PC-9 (cell line): Measurements from ENCODE around the gene SOX21. TPM values are rescaled to one million over a fixed set of nuclear protein-coding genes. Genes with fewer than 3 reads are reported as not detected.

Experiments used
- BruUV-seq: library from RNA; stranded (reverse); fragments of 400-500 nt; replicated peaks from 2 replicates; lab custom pipeline; 2021; lab: Mats Ljungman, UMichigan
- CTCF ChIA-PET: fragments of 300-600 bp; sonication (Branson Sonifier 250); formaldehyde crosslinking; loops from one replicate; lab custom pipeline; 2022; ENCODE audit warnings: antibody characterized with exemption; lab: Charles Lee
- POLR2A ChIA-PET: fragments of 300-600 bp; sonication (Branson Sonifier 250); formaldehyde crosslinking; loops from one replicate; lab custom pipeline; 2022; ENCODE audit warnings: antibody characterized with exemption; ENCODE audit not compliant: unreplicated experiment; lab: Charles Lee
- DNase-seq, 2 experiments: peaks; one replicate each; pipeline versions ENCODE4 v3.0.0 to v3.0.0-alpha.2; 2015 to 2022; ENCODE audit warnings: mixed read lengths in 1 of 2
- H2AFZ ChIP-seq: fragments of 200-600 bp; sonication (generic); 2 replicates; pipeline ENCODE4 v1.8.1; 2017; ENCODE audit warnings: antibody characterized with exemption
- H3F3A ChIP-seq: fragments of 200-600 bp; sonication (generic); 2 replicates; pipeline ENCODE4 v1.8.1; 2017; ENCODE audit warnings: antibody characterized with exemption, mild to moderate bottlenecking, low read depth; ENCODE audit not compliant: insufficient read depth
- H3K27ac ChIP-seq: fragments of 200-600 bp; sonication (generic); 2 replicates; pipeline ENCODE4 v1.6.1; 2016; ENCODE audit warnings: mixed run types
- H3K27me3 ChIP-seq: fragments of 200-600 bp; sonication (generic); 2 replicates; pipeline ENCODE4 v1.6.1; 2016; ENCODE audit warnings: low read depth, mixed run types; ENCODE audit not compliant: insufficient read depth
- H3K36me3 ChIP-seq: fragments of 200-600 bp; sonication (generic); 2 replicates; pipeline ENCODE4 v1.6.1; 2016; ENCODE audit warnings: low read depth, mixed run types
- H3K4me1 ChIP-seq: fragments of 200-600 bp; sonication (generic); replicated peaks from 2 replicates; pipeline ENCODE4 v1.6.1; 2016; ENCODE audit warnings: mixed run types; ENCODE audit not compliant: insufficient read depth
- H3K4me2 ChIP-seq: fragments of 200-600 bp; sonication (generic); 2 replicates; pipeline ENCODE4 v1.6.1; 2017; ENCODE audit warnings: mixed run types
- H3K4me3 ChIP-seq: fragments of 200-600 bp; sonication (generic); 2 replicates; pipeline ENCODE4 v1.6.1; 2016; ENCODE audit warnings: mixed run types
- H3K79me2 ChIP-seq: fragments of 200-600 bp; sonication (generic); 2 replicates; pipeline ENCODE4 v1.6.1; 2017; ENCODE audit warnings: low read depth, mixed run types
- H3K9me2 ChIP-seq: fragments of 200-600 bp; sonication (generic); 2 replicates; pipeline ENCODE4 v1.8.1; 2017; ENCODE audit warnings: mild to moderate bottlenecking; ENCODE audit not compliant: insufficient read depth
- H3K9me3 ChIP-seq: fragments of 200-600 bp; sonication (generic); 2 replicates; pipeline ENCODE4 v1.8.1; 2016; ENCODE audit warnings: low read depth; ENCODE audit not compliant: insufficient read depth
- H4K20me1 ChIP-seq: fragments of 200-600 bp; sonication (generic); 2 replicates; pipeline ENCODE4 v1.8.1; 2017; ENCODE audit not compliant: insufficient read depth
- EZH2 ChIP-seq: fragments of 200-600 bp; sonication (generic); IDR thresholded peaks from 2 replicates; pipeline ENCODE4 v1.8.0; 2017; ENCODE audit warnings: antibody characterized with exemption, low read depth
- intact Hi-C: fragments of 100-400 bp; cut with micrococcal nuclease; formaldehyde crosslinking; loops from one replicate; pipeline ENCODE4 v1.10.0; 2022; ENCODE audit not compliant: unreplicated experiment
- total RNA-seq: library from RNA; stranded (reverse); gene quantifications from 2 replicates; pipeline ENCODE4 v1.2.3, GENCODE V29; 2021
- TF ChIP-seq, protein P1 (sequence below): fragments of 200-600 bp; sonication (generic); conservative IDR thresholded peaks from 2 replicates; pipeline ENCODE4 v1.6.1; 2017; ENCODE audit warnings: mixed run types, antibody characterized with exemption, mild to moderate bottlenecking, moderate library complexity

SOX21 gene
- total RNA-seq, 1 experiment from 2014 or later = not detected

DNA sequence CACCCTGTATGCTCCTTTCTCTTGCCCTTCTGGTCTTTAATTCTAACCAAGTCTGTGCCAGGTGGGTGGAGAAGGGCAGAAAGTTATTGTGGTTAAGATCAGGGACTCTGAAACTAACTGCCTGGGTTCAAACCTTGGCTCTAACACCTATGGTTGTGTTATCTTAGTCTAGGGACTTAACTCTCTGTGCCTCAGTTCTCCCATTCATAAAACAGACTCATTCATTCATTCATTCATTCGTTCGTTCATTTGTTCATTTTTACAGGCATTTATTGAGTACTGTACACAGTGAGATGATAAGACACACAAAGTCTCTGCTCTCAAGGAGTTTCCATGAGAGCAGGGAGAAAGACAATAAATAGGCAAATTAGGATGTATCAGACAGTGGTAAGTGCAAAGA, 30.1 kb downstream of the SOX21 start:
- H2AFZ ChIP-seq = no peak overlapping the region
- H3K27ac ChIP-seq = no peak overlapping the region
- intact Hi-C loops = no loop called here
- H3K4me1 ChIP-seq = no peaks in the 10 kb centered on the region
- H3K9me2 ChIP-seq = no peaks in the 10 kb centered on the region
- no peak overlapping the region for H3K4me2 ChIP-seq
- H3K36me3 ChIP-seq = no peaks in the 10 kb centered on the region
- TF ChIP-seq EZH2 = no peak
- TF ChIP-seq, protein P1, sequence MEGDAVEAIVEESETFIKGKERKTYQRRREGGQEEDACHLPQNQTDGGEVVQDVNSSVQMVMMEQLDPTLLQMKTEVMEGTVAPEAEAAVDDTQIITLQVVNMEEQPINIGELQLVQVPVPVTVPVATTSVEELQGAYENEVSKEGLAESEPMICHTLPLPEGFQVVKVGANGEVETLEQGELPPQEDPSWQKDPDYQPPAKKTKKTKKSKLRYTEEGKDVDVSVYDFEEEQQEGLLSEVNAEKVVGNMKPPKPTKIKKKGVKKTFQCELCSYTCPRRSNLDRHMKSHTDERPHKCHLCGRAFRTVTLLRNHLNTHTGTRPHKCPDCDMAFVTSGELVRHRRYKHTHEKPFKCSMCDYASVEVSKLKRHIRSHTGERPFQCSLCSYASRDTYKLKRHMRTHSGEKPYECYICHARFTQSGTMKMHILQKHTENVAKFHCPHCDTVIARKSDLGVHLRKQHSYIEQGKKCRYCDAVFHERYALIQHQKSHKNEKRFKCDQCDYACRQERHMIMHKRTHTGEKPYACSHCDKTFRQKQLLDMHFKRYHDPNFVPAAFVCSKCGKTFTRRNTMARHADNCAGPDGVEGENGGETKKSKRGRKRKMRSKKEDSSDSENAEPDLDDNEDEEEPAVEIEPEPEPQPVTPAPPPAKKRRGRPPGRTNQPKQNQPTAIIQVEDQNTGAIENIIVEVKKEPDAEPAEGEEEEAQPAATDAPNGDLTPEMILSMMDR = no peak
- POLR2A ChIA-PET = no interaction called here
- no peak overlapping the region for H3K4me3 ChIP-seq
- DNase-seq = no peak
- no TSS peak for BruUV-seq
- H4K20me1 ChIP-seq = no peaks in the 10 kb centered on the region
- no peaks in the 10 kb centered on the region for H3K79me2 ChIP-seq
- no peaks in the 10 kb centered on the region for H3F3A ChIP-seq
- H3K27me3 ChIP-seq = peaks cover 40% of the 10 kb centered on the region
- CTCF ChIA-PET = no interaction called here
- no peaks in the 10 kb centered on the region for H3K9me3 ChIP-seq

GRCh38 chr13:94679614-94680013, 32.7 kb downstream of the SOX21 start:
- CTCF ChIA-PET = no interaction called here
- Histone ChIP-seq H3K27ac (no peak overlapping the region), H3K9me3 (no peaks in the 10 kb centered on the region), H3K27me3 (peaks cover 43% of the 10 kb centered on the region), H3K36me3 (no peaks in the 10 kb centered on the region), H4K20me1 (no peaks in the 10 kb centered on the region), H3K4me2 (no peak overlapping the region), H3K79me2 (no peaks in the 10 kb centered on the region), H3K9me2 (no peaks in the 10 kb centered on the region), H3K4me1 (no peaks in the 10 kb centered on the region), H2AFZ (no peak overlapping the region), H3K4me3 (no peak overlapping the region), H3F3A (no peaks in the 10 kb centered on the region)
- POLR2A ChIA-PET = no interaction called here
- no peak for TF ChIP-seq EZH2
- TF ChIP-seq, protein P1 = no peak
- BruUV-seq = no TSS peak
- DNase-seq = no peak
- intact Hi-C loops = no loop called here

- TF ChIP-seq, protein P1 = no peak
- no peak for TF ChIP-seq EZH2
- intact Hi-C loops = no loop called here
- Histone ChIP-seq H2AFZ (no peak overlapping the region), H3K27me3 (peaks cover 43% of the 10 kb centered on the region), H3K9me2 (no peaks in the 10 kb centered on the region), H3K4me3 (no peak overlapping the region), H3K9me3 (no peaks in the 10 kb centered on the region), H3K4me1 (no peaks in the 10 kb centered on the region), H3F3A (no peaks in the 10 kb centered on the region), H3K4me2 (no peak overlapping the region), H4K20me1 (no peaks in the 10 kb centered on the region), H3K36me3 (no peaks in the 10 kb centered on the region), H3K79me2 (no peaks in the 10 kb centered on the region), H3K27ac (no peak overlapping the region)
- ChIA-PET CTCF (no interaction called here), POLR2A (no interaction called here)
- no peak for DNase-seq
- no TSS peak for BruUV-seq
These were observed 33.5 kb downstream of the SOX21 start for GRCh38 chr13:94678845-94679244.
